ENCODE measurements around the gene REEP1. TPM values are rescaled to one million over a fixed set of nuclear protein-coding genes. Genes with fewer than 3 reads are reported as not detected.

The REEP1 gene
- polyA plus RNA-seq, 1 donor (not counting 4 experiments of a cell fraction or from before 2014, with no cell fraction given), result 0.30 TPM

DNA sequence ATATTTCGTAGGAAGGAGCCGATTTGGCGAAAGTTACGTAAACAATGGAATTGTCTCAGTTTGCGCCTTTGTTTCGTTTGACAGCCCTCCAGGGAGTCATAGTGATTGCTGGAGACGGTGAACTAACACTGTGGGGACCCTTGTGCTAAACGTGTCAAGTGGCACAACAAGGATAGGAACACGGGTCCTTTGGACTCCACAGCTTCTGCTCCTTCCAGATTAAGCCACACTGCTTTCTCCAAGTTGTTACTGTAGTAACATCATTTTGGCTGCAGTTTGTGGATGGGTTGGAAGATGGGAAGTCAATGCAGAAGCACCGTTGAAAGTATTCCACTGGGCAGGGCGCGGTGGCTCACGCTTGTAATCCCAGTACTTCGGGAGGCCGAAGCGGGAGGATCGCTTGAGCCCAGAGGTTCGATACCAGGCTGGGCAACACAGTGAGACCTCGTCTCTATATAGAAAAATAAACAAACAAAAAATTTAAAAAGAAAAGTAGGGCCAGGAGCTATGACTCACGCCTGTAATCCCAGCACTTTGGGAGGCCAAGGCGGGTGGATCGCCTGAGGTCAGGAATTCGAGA, 141.5 kb downstream of the REEP1 start:
- H3K36me3 ChIP-seq (ENCODE audit: control insufficient read depth in 2 of 2, extremely low read depth in 1 of 2, insufficient read depth in 2 of 2, low read length in 2 of 2), result peaks cover 0 to 1% of the 10 kb centered on the region in 2 experiments
- H3K4me2 ChIP-seq (ENCODE audit: control insufficient read depth, extremely low read depth, insufficient read depth, low read depth, low read length), result peak overlapping the region; percentile 85
- peak overlapping the region; percentile 92 for H3K27ac ChIP-seq (ENCODE audit: control insufficient read depth, insufficient read depth, low read length)
- H4K20me1 ChIP-seq (ENCODE audit: control insufficient read depth, extremely low read depth, insufficient read depth, low read length), result peaks cover 7% of the 10 kb centered on the region
- H3K79me2 ChIP-seq (ENCODE audit: control insufficient read depth, insufficient read depth, low read length), result peaks cover 53% of the 10 kb centered on the region
- no peak for TF ChIP-seq EZH2 (IDR thresholded peaks at IDR 0.05; ENCODE audit: low read length)
- TF ChIP-seq, protein P1, sequence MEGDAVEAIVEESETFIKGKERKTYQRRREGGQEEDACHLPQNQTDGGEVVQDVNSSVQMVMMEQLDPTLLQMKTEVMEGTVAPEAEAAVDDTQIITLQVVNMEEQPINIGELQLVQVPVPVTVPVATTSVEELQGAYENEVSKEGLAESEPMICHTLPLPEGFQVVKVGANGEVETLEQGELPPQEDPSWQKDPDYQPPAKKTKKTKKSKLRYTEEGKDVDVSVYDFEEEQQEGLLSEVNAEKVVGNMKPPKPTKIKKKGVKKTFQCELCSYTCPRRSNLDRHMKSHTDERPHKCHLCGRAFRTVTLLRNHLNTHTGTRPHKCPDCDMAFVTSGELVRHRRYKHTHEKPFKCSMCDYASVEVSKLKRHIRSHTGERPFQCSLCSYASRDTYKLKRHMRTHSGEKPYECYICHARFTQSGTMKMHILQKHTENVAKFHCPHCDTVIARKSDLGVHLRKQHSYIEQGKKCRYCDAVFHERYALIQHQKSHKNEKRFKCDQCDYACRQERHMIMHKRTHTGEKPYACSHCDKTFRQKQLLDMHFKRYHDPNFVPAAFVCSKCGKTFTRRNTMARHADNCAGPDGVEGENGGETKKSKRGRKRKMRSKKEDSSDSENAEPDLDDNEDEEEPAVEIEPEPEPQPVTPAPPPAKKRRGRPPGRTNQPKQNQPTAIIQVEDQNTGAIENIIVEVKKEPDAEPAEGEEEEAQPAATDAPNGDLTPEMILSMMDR (optimal IDR thresholded peaks at IDR 0.05 in 1 of 3, IDR thresholded peaks at IDR 0.05 in 1 of 3, conservative IDR thresholded peaks at IDR 0.05 in 1 of 3; ENCODE audit: extremely low read depth in 1 of 3, insufficient read depth in 2 of 3, low read length in 3 of 3), result no peak
- peak overlapping the region; percentile 77 to 82 (median 79) for H3K4me3 ChIP-seq (ENCODE audit: control insufficient read depth in 2 of 3, extremely low read depth in 1 of 3, insufficient read depth in 2 of 3, low read depth in 1 of 3, low read length in 3 of 3)
- H3K9me1 ChIP-seq (ENCODE audit: control insufficient read depth, extremely low read depth, insufficient read depth, low read length), result no peaks in the 10 kb centered on the region
- peak overlapping the region; percentile 96 for H3K9ac ChIP-seq (ENCODE audit: control insufficient read depth, extremely low read depth, insufficient read depth, low read length)
- peak overlapping the region; percentile 79 for H2AFZ ChIP-seq (ENCODE audit: control insufficient read depth, low read length)
- no peaks in the 10 kb centered on the region for H3K27me3 ChIP-seq (ENCODE audit: control insufficient read depth, extremely low read depth, insufficient read depth, low read length)
- dilution Hi-C loops (cut with MboI; ENCODE audit: extremely low pct_ligation_motif_present, low sequenced_read_pairs), result no loop called here
- no peak for DNase-seq (ENCODE audit: low read depth, low spot score)
- peaks cover 15% of the 10 kb centered on the region for H3K4me1 ChIP-seq (ENCODE audit: control insufficient read depth, extremely low read depth, insufficient read depth, low read length)
- no peaks in the 10 kb centered on the region for H3K9me3 ChIP-seq (ENCODE audit: control insufficient read depth, low read depth, low read length)
- no peak for FAIRE-seq

DNA sequence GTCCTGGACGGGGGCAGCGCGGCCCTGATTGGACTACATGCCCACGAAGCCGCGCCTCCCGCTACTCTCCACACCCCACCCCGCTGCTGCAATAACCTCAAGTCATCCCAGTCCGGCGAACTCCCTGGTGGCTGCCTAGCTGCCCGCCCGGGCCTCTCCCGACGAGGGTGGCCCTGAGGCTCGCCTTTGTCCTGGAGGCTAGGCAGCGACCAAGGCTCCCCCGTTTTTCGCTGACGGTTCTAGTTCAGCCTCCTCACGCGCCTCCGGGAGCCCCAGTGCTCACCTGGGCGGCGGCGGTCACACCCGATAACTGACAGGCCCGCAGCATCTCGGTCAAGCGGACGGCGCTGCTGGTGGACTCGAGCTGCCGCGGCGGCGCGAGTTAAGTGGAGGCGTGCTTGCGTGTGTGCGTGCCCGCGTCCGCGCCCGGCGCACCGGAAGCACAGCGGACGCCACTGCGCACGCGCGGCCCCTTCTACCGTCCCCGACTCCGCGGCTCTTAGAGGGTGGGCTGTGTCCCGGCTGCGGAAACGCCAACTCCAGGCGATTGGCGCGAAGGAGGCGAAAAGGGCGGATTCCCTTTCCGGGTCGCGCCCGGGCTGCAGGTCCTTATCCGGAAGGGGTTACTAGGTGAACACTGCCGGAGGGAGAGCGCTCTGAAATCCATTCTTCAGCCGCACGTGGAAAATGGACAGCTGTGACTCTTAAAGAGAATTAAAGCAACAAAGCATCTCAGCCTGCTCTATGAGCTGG, 142.2 kb downstream of the REEP1 start, which contains the start of gene IMMT:
TSS of gene IMMT (minus strand) at position 408 of the 753 bp plus-strand sequence. CDS start at position 328, 80 bp downstream.
- peak within 1 kb of the TSS; percentile 85 for H3K4me2 ChIP-seq (ENCODE audit: control insufficient read depth, extremely low read depth, insufficient read depth, low read depth, low read length)
- H3K9me1 ChIP-seq (ENCODE audit: control insufficient read depth, extremely low read depth, insufficient read depth, low read length), result no peaks in the 10 kb centered on the region
- TF ChIP-seq, protein P1 (optimal IDR thresholded peaks at IDR 0.05 in 1 of 3, IDR thresholded peaks at IDR 0.05 in 1 of 3, conservative IDR thresholded peaks at IDR 0.05 in 1 of 3; ENCODE audit: extremely low read depth in 1 of 3, insufficient read depth in 2 of 3, low read length in 3 of 3), result no peak
- TF ChIP-seq EZH2 (IDR thresholded peaks at IDR 0.05; ENCODE audit: low read length), result no peak
- peaks cover 0 to 1% of the 10 kb centered on the region in 2 experiments for H3K36me3 ChIP-seq (ENCODE audit: control insufficient read depth in 2 of 2, extremely low read depth in 1 of 2, insufficient read depth in 2 of 2, low read length in 2 of 2)
- dilution Hi-C loops (cut with MboI; ENCODE audit: extremely low pct_ligation_motif_present, low sequenced_read_pairs), result no loop called here
- no peaks in the 10 kb centered on the region for H3K27me3 ChIP-seq (ENCODE audit: control insufficient read depth, extremely low read depth, insufficient read depth, low read length)
- no peaks in the 10 kb centered on the region for H3K9me3 ChIP-seq (ENCODE audit: control insufficient read depth, low read depth, low read length)
- DNase-seq (ENCODE audit: low read depth, low spot score), result peak; percentile 81
- peaks cover 55% of the 10 kb centered on the region for H3K79me2 ChIP-seq (ENCODE audit: control insufficient read depth, insufficient read depth, low read length)
- FAIRE-seq, result no peak
- peak within 1 kb of the TSS; percentile 79 for H2AFZ ChIP-seq (ENCODE audit: control insufficient read depth, low read length)
- H3K27ac ChIP-seq (ENCODE audit: control insufficient read depth, insufficient read depth, low read length), result peak within 1 kb of the TSS; percentile 92
- H3K9ac ChIP-seq (ENCODE audit: control insufficient read depth, extremely low read depth, insufficient read depth, low read length), result peak within 1 kb of the TSS; percentile 96
- peaks cover 7% of the 10 kb centered on the region for H4K20me1 ChIP-seq (ENCODE audit: control insufficient read depth, extremely low read depth, insufficient read depth, low read length)
- peak within 1 kb of the TSS; percentile 77 to 82 (median 79) for H3K4me3 ChIP-seq (ENCODE audit: control insufficient read depth in 2 of 3, extremely low read depth in 1 of 3, insufficient read depth in 2 of 3, low read depth in 1 of 3, low read length in 3 of 3)
- H3K4me1 ChIP-seq (ENCODE audit: control insufficient read depth, extremely low read depth, insufficient read depth, low read length), result peaks cover 15% of the 10 kb centered on the region

Measured in keratinocyte (primary cell).